Tibial nerve (tissue), 3 donors: ENCODE results near the gene TNN.

Source experiments
- CTCF ChIP-seq, 5 experiments: fragments of 200-600 bp in 3 of 5; fragments of 450-650 bp in 2 of 5; sonication (generic) in 3 of 5; IDR thresholded peaks; one replicate each; pipeline ENCODE4 v1.5.1; 2016 to 2019; ENCODE audit warnings: antibody characterized with exemption in 5 of 5, mild to moderate bottlenecking in 3 of 5, moderate library complexity in 2 of 5
- POLR2A ChIP-seq, 2 donors: fragments of 450-650 bp; IDR thresholded peaks; one replicate each; pipeline ENCODE4 v1.6.1; 2017; ENCODE audit warnings: antibody characterized with exemption in 2 of 2, mild to moderate bottlenecking in 2 of 2, moderate library complexity in 2 of 2

- no peak for TF ChIP-seq CTCF (IDR thresholded peaks at IDR 0.05)
- TF ChIP-seq POLR2A (IDR thresholded peaks at IDR 0.05), result no peak
Observed at GRCh38 chr1:175178456-175178855, 110.8 kb downstream of the TNN start.
